Germinal center (tissue), 1 donor: Measurements from ENCODE around the gene P2RX7.

Source experiments
- DNase-seq: peaks from one replicate; pipeline ENCODE4 v3.0.0; 2012; ENCODE audit warnings: mixed read lengths, low spot score

The P2RX7 gene

DNA sequence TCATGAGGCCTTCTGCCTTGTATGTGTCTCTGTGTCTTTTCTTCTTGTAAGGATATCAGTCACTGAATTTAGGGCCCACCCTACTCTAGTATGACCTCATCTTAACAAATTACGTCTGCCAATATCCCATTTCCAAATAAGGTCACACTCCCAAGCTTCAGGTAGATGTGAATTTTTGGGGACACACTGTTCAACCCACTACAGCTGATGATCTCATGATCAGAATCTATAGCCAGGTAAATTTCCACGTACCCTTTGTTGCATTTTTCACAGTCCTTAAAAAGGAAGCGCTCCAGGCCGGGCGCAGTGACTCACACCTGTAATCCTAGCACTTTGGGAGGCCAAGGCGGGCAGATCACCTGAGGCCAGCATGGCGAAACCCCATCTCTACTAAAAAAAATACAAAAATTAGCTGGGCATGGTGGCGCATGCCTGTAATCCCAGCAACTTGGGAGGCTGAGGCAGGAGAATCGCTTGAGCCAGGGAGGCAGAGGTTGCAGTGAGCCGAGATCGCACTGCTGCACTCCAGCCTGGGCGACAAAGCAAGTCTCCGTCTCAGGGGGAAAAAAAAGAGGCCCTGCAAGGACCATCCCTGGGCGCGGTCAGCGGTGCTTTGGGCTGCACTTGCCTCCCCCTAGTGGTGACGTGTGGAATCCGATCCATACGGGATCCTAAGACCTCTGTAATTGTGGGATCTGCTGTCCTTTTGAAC lies 97.3 kb downstream of the P2RX7 start:
- DNase-seq: peak; percentile 79

DNA sequence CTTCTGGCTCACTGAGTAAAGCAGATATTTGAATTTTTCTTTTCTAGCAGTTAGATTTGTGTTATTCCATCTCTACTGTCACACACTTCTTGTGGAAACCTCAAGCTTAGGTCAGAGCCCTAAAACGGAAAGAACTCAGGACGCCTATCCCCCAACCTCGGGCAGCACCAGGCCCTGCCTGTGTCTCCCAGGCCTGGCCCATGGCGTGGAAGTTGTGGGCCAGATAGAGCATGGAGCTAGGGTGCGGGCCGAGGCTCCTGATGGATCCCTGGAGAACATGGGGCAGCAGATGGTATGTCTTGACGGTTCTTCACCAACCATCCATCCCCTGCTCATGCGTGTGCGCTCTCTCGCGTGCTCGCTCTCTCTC lies 97.8 kb downstream of the P2RX7 start:
- no peak for DNase-seq

DNA sequence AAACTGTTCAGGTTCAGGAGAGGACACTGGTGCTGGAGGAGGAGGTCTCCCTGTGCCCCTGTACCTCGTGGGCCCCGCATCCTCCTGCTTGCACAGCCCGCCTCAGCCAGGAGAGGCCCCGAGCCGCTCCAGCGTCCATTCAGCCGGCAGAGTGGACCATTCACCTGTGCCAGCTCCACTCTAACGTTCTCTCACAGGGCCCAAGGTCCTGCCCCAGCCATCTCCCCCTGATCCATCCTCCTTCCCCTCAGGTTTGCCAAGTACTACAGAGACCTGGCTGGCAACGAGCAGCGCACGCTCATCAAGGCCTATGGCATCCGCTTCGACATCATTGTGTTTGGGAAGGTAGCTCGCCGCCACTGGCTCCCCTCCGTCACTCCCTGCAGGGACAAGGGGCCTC lies 99.5 kb downstream of the P2RX7 start:
- DNase-seq: no peak

DNA sequence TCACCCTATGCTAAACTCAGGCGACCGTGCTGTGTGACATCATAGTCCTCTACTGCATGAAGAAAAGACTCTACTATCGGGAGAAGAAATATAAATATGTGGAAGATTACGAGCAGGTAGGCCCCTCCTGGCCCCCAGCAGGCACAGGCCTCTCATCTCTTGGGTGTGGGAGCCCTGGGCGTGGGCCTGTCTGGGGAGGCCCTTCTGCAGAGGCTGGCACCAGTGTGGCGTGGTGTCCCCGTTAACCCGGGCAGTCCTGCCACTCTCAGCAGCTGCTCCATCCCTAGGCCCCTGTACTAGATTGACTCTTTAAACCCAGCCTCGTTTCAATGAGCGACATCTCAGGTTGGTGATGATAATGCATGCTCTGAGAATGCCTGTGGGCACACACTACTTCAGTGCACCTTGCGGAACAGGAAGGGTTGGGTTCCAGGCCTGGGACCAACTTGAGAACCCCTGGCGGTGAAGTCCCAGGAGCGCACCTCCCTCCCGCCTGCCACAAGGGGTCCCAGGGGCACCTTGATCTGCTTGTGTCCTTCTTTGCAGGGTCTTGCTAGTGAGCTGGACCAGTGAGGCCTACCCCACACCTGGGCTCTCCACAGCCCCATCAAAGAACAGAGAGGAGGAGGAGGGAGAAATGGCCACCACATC lies 100.4 kb downstream of the P2RX7 start:
- no peak for DNase-seq

DNA sequence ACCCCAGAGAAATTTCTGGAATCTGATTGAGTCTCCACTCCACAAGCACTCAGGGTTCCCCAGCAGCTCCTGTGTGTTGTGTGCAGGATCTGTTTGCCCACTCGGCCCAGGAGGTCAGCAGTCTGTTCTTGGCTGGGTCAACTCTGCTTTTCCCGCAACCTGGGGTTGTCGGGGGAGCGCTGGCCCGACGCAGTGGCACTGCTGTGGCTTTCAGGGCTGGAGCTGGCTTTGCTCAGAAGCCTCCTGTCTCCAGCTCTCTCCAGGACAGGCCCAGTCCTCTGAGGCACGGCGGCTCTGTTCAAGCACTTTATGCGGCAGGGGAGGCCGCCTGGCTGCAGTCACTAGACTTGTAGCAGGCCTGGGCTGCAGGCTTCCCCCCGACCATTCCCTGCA lies 100.9 kb downstream of the P2RX7 start:
- no peak for DNase-seq

DNA sequence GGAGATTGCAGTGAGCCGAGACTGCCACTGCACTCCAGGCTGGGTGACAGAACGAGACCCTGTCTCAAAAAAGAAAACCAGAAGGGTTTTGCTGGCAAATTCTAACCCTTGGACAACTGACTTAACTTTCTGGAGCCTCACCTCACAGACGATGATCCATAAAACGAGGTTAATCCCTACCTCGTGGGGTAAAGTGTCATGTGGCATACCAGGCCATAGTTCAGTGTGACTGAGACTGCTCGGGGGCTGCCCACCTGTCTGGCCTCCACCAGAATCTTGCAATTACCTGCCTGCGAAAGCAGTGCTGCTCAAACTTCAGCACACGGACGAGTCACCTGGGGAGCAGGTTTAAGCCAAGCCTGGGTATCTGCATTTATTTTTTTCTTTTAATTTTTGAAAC lies 104.1 kb downstream of the P2RX7 start:
- no peak for DNase-seq

DNA sequence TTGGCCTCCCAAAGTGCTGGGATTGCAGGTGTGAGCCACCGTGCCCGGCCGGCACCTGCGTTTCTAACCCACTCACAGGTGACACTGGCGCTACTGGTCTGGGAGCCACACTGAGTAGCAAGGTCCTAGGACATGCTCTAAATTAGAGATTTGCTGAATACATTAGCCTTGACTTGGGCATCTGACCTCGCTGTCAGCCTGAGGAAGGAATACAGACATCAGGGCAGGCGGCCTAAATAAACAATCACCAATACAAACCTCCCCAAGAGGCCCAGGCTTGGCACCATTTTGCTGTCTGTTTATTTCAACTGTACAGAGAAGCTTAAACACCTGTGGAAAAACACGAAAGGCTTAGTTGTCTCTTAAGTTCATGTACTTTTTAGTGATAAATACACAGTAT lies 104.7 kb downstream of the P2RX7 start:
- DNase-seq: no peak
